GM18498 (cell line): Measurements from ENCODE around the gene RSPO3.

Experiments used
- ATAC-seq: cut with Tn5 transposase; IDR thresholded peaks from one replicate; pipeline ENCODE4 v1.9.1; 2021; ENCODE audit warnings: mild to moderate bottlenecking, moderate library complexity; ENCODE audit not compliant: unreplicated experiment

The RSPO3 gene

DNA sequence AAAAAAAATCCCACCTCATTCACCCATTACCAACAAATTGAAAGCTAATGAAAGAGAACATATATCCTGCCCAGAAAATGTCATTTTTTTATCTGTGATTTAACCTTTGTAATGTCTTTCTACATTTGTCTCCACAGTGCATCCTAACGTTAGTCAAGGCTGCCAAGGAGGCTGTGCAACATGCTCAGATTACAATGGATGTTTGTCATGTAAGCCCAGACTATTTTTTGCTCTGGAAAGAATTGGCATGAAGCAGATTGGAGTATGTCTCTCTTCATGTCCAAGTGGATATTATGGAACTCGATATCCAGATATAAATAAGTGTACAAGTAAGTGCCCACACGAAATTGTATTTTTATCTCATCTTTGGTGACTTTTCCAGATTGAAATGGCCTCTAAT lies 30.0 kb downstream of the RSPO3 start:
- ATAC-seq = no peak

DNA sequence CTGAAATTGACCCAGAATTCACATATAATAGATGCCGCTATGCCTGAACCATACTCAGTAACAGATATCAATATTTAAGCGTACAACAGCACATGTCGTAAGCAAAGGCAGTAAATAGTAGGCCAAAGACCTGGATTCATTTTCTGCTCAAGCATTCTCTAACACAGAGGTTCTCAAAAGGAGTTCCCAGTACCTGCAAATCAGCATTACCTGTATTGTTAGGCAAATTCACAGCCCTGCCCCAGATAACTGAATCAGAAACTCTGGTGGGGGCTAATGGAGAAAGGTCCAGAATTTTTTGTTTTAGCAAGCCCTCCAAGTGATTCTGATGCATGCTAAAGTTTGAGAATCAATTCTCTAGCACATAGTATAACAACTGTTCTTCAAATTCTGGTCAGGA lies 36.0 kb downstream of the RSPO3 start:
- no peak for ATAC-seq

DNA sequence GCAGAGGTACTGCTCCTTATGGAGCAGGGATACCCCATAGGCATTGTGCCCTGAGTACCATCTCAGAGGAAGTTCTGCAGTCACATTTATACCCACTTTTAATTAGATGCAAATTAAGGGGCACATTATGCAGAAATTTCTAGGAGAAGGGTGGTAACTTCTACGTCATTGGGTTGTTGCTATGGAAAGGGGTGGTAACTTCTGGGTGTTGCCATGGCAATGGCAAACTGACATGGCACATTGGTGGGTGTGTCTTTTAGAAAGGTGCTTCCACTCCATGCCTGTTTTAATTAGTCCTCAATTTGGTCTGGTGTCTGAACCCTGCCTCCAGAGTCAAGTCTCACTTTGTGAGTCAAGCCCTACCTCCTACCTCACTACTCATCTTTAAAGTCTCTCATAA lies 42.0 kb downstream of the RSPO3 start:
- no peak for ATAC-seq

- ATAC-seq = no peak
Observed at GRCh38 chr6:127162836-127163235, 44.4 kb downstream of the RSPO3 start.

DNA sequence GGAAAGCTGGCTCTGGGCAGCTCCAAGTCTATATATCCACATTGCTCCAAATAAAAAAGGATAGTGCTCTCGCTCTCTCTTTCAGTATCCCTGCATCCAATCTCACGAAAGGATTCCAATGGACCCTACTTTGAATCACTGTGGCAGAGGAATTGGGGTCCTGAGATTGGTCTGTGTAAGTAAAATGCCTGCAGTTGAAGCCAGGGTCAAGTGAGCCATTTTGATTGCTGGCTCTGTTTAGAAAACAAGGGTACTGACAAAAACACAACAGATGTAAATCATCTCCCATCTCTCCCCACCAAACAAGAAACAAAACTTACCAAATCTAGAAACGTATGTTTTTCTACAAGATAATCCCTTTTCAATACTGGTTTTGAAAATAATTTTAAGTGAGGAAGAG lies 45.6 kb downstream of the RSPO3 start:
- ATAC-seq = no peak

DNA sequence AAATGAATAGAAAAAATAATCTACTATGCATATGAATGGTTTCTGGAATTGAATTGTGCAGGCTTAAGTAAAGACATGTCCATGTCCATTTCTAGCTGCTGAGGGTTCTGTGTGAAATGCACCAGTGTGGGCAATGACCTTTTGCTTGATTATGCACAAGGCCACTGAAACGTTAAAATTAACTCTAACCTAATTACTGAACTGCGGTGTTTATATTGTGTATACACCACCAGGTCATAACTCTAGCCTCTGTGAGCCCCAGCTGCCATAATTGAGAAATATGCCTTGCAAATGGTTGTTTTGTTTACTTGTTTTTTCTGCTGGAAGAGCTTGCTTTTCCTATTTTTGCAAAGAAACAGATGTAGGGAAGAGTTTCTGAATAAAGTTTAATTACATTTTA lies 46.1 kb downstream of the RSPO3 start:
- no peak for ATAC-seq

DNA sequence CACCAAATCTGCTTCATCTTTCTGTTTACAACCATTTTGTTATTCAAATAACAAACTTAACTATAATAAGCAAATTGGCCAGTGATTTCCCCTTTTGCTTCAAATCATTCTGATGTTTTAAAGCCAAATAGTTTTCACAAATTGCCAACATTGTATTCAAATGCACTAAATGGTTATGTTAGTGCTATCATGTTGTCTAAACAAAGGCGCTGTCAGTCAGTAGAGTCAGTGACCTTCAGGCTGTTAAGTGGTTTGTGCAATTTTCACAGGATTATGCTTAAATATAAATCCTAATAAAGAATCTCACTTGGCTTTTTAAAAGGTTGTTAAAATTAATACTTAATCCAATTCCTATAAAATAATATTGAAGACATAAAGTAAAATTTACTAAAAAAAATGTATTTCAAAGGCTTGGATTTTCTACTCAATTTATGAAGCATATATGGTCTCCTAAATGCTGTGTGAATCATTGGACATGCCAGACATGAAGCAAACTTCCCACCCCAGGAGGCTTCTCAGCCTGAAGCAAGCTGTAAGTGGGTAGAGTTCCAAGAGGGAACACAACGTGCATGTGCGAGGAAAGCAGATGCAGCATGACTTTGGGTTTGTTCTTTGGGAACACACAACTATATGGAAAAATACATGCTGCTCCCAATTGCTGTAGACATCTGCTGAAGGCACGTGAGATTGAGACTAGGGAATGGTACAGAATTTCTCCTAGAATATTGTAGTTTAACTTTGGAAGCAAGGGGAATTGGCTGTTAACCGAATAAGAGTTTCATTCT lies 54.9 kb downstream of the RSPO3 start:
- ATAC-seq = no peak

- ATAC-seq = no peak
Observed at GRCh38 chr6:127176146-127176545, 57.7 kb downstream of the RSPO3 start.

DNA sequence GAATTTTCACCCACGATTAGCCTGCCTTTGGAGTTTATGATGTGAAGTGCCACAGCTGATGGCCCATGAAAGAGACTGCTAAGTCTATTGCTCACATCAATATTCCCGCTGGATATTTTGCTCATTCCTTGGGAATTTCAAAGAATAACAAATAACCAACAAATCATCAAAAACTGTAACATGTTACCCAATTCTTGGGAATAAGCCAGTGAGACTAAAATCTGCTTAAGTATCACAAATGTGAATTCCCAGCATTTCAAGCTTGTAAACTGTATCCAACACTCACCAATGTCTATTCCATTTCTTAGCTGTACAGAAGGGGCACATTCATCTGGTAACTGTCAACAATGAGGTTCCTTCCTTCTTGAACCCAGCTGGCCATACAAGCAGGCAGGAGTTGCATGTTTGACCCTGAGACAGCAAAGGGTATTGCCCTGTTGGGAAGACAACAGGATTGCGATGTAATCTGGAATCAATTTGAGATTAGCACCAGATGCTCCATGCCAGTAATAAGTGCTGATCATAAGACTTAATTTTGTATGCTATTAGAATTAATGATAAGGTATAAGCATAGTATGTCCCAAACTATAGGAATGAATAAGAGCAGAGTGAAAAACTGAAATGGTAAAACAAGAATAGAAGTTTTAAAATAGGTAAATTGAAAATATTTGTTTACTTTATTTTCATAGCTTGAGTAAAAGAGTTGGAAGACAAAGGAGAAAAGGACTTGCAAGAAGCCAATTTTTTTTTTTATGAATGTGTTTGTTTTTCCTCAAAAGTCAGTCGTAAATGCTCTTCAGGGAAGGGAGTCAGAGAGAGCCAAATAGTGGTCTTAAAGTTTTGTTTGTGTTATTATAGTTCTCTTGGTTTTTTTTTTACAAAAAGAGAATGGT lies 58.8 kb downstream of the RSPO3 start:
- no peak for ATAC-seq

GRCh38 chr6:127177923-127178231 lies 59.4 kb downstream of the RSPO3 start:
- no peak for ATAC-seq

DNA sequence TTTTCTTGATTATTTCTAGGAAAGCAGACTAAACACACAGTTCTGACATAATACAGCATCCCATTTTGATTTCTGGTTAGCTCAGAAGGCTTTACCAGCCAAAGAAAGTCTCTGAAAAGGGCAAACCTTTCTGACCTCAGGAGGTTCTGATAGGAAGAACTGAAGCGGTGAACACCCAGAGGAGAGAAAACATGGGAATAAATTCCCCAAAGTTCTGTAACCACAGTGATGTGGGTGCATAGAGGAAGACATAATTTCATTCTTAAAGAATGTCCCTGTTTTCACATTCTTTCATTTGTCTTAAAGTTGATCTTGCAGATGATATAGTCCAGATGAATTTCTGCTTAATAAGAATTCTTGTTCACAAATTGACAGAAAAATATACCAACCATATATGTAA lies 60.3 kb downstream of the RSPO3 start:
- no peak for ATAC-seq

DNA sequence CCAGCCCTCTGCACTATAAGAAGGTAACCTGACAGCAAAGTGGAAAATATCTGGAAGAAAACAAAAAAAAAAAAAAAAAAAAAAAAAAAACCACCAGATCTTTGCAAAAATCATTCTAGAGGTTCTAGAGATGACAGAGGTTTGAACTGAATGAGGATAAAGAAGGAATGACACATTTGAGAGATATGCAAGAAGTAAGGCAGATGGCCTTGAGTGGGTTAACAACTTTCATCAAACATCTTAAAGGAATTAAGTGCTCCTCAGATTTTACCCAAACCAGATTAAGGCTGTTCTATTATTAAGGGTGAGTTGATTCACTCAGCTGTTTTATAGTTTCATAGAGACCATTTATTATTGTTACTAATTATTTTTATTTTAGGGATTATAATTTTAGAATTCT lies 62.0 kb downstream of the RSPO3 start:
- ATAC-seq = no peak

GRCh38 chr6:127182501-127182900 lies 64.0 kb downstream of the RSPO3 start:
- ATAC-seq = no peak

GRCh38 chr6:127185437-127185995 lies 67.0 kb downstream of the RSPO3 start:
- ATAC-seq = no peak

DNA sequence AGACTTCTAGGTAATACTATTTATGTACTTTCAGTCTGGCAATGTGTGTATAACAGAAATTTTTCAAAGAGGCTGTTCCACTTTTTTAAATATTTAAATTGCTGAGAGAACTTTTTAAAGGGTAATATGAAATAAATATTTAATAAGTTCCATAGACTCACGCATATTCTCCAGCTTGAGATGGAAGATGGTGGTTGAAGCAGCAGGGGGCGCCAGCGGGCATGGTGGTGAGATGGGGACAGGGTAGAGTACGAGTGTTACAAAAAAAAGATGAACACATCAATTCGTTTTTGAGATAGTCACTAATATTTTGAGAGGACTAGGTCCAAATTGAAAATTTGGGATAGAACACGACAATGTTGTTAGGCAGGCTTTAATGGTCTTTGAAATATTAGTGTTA lies 68.4 kb downstream of the RSPO3 start:
- ATAC-seq = peak; percentile 59

GRCh38 chr6:127188744-127189143 lies 70.3 kb downstream of the RSPO3 start:
- no peak for ATAC-seq

GRCh38 chr6:127190552-127190951 lies 72.1 kb downstream of the RSPO3 start:
- ATAC-seq = no peak

DNA sequence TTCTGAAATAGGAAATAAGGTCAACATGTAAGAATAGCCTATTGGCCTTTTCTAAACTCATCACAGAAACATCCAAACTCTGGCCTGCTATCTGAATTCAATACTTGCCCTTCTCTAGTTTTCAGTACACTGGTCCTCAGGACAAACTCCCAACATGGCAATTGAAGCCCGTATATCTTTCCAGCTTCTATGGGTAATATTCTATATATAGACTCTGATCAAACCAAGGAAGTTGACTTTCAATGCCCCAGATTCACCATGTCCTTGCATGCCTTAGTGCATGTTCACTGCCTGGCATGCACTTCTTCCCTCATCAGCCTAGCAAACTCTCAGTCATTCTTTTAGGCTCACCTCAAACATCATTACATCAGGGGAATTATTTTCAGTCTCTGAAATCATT lies 73.2 kb downstream of the RSPO3 start:
- ATAC-seq = no peak

- ATAC-seq = no peak
Observed at GRCh38 chr6:127192911-127193541, 74.6 kb downstream of the RSPO3 start.

DNA sequence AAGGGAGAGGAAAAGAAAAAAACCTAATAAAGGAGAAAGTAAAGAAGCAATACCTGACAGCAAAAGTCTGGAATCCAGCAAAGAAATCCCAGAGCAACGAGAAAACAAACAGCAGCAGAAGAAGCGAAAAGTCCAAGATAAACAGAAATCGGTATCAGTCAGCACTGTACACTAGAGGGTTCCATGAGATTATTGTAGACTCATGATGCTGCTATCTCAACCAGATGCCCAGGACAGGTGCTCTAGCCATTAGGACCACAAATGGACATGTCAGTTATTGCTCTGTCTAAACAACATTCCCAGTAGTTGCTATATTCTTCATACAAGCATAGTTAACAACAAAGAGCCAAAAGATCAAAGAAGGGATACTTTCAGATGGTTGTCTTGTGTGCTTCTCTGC lies 77.4 kb downstream of the RSPO3 start:
- no peak for ATAC-seq

DNA sequence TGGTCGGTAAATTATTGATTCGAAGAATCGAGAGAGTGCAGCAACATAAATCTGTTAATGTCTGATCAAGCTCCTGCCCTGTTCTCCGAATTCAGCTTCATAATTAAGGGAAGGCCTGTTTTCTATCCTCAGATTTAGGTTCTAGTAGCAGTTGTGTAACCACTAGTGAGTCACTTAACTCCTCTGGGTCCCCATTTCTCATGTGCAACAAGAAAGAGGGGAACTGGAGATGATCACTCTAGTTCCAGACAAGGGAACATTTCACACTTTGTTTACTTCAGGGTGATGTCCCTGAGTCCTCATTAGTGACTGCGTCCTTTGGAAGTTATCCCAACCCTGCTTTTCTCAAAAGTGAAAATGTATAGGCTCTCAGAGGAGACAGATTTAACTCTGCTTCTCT lies 80.1 kb downstream of the RSPO3 start:
- ATAC-seq = no peak

GRCh38 chr6:127199470-127199869 lies 81.0 kb downstream of the RSPO3 start:
- ATAC-seq = no peak
